A549 treated with ZK216348 at 1 μM for 4 hours (cell line): ENCODE measurements around the gene ASPA. TPM values are rescaled to one million over a fixed set of nuclear protein-coding genes. Genes with fewer than 3 reads are reported as not detected.

Experiments
- total RNA-seq: library from RNA; stranded (reverse); fragments of 200-300 nt; extraction: Qiagen RNA extraction; gene quantifications from 5 replicates; pipeline ENCODE4 v1.2.3, GENCODE V29; 2022; ENCODE audit warnings: low read depth

The ASPA gene
- total RNA-seq: not detected in 5 replicates

GRCh38 chr17:3475812-3476610, at the start of gene ASPA:
Gene ASPA, plus strand, starts transcription at chr17:3475997. Its CDS starts 163 bp downstream, at chr17:3476160.

DNA sequence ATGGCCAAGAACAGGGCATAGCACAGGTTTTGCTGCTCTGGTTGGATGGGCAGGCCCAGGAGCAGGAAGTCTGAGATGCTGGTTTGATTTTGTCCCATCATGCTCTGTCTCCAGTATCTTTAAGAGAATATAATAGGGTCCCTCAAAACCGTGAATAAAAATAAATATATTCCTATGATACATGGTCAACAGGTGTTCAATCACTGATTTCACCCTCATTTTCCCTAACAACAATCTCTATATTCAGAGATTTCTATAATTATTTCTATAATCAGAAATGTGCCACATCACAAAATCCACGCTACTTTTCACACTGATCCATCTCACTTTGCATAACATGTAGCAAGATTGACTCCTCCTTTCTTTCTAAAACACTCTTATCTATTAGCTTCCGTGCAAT, 42.1 kb upstream of the ASPA start, which contains the start of gene OR1E2:
Gene OR1E2, minus strand, starts transcription at position 101 of the 400 bp plus-strand sequence. Its CDS starts 0 bp downstream, at position 101.

DNA sequence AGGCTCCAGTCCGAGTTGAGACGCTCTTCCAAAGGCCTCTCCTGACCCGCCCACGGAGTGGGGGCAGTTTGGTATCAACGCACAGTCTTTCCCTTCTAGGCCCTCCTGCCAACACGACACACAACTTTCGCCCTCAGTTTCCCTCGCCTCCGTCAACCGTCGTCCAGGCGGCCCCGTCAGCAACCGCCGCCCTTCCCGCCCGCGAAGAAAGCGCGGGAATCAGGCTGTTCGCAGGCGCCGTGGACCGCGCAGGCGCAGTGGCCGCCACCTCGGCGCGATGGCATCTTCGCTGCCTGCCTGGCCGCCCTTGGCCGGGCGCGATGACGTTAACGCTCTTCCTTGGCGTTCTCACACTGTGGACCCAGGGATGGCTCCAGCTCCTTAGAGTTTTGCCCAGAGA, 4.2 kb upstream of the ASPA start, which contains the start of gene SPATA22:
Gene SPATA22, minus strand, starts transcription at position 221 of the 400 bp plus-strand sequence. CDS start 2,494 bp downstream, outside the sequence.

Other genes starting within 250 kb of the ASPA start
- gene OR3A1, start 177.6 kb upstream of the ASPA start, total RNA-seq: not detected in 5 replicates
- not detected in 5 replicates for gene OR3A2, start 89.7 kb upstream of the ASPA start, total RNA-seq
- not detected in 5 replicates for gene OR1E1, start 77.6 kb upstream of the ASPA start, total RNA-seq
- gene OR3A3, start 64.6 kb upstream of the ASPA start, total RNA-seq: 0.07 TPM in 1 of 5 replicates, not detected in the others
- gene OR1E2, start 42.2 kb upstream of the ASPA start, total RNA-seq: not detected in 5 replicates
- not detected in 5 replicates for gene SPATA22, start 4.2 kb upstream of the ASPA start, total RNA-seq
- 0.15 to 0.92 TPM (median 0.33 TPM) in 5 replicates for gene TRPV3, start 81.8 kb downstream of the ASPA start, total RNA-seq
- gene TRPV1, start 133.4 kb downstream of the ASPA start, total RNA-seq: 3.9 to 5.3 TPM (median 4.9 TPM) in 5 replicates
- gene SHPK, start 160.3 kb downstream of the ASPA start, total RNA-seq: 10.5 to 17.7 TPM (median 16.4 TPM) in 5 replicates
- gene CTNS, start 160.8 kb downstream of the ASPA start, total RNA-seq: 11.8 to 16.0 TPM (median 13.6 TPM) in 5 replicates
- 273 to 364 TPM (median 322 TPM) in 5 replicates for gene TAX1BP3, start 192.6 kb downstream of the ASPA start, total RNA-seq
- 114 to 166 TPM (median 151 TPM) in 5 replicates for gene EMC6, start 192.8 kb downstream of the ASPA start, total RNA-seq
- gene P2RX5, start 220.2 kb downstream of the ASPA start, total RNA-seq: 14.6 to 26.1 TPM (median 23.8 TPM) in 5 replicates
- gene HASPIN, start 247.9 kb downstream of the ASPA start, total RNA-seq: 12.3 to 14.9 TPM (median 13.3 TPM) in 5 replicates